Aorta (tissue), 5 donors: Measurements from ENCODE around the gene HSPA12A. TPM values are rescaled to one million over a fixed set of nuclear protein-coding genes. Genes with fewer than 3 reads are reported as not detected.

ENCODE experiments used
- ATAC-seq: fragments of 200-7000 bp; cut with Tn5 transposase; one replicate; pipeline ENCODE4 v1.9.1; 2022; ENCODE audit warnings: moderate library complexity; ENCODE audit not compliant: low FRiP score
- DNase-seq, 2 donors: peaks; one replicate each; pipeline ENCODE4 v3.0.0-alpha.2; 2020
- H3K27ac ChIP-seq, 2 donors: one replicate each; pipeline ENCODE4 v1.5.1; 2013; ENCODE audit warnings: low read length in 2 of 2, mild to moderate bottlenecking in 2 of 2, moderate library complexity in 2 of 2, control low read depth in 1 of 2, inconsistent platforms in 1 of 2, low read depth in 1 of 2
- H3K27me3 ChIP-seq, 2 donors: one replicate each; pipeline ENCODE4 v1.6.1; 2013; ENCODE audit warnings: control low read depth in 1 of 2, low read length in 1 of 2, mild to moderate bottlenecking in 1 of 2, moderate library complexity in 1 of 2; ENCODE audit not compliant: insufficient read depth in 2 of 2, control insufficient read depth in 1 of 2
- H3K36me3 ChIP-seq, 2 donors: one replicate each; pipeline ENCODE4 v1.6.1; 2013; ENCODE audit warnings: control low read depth in 1 of 2, low read length in 1 of 2, mild to moderate bottlenecking in 1 of 2; ENCODE audit not compliant: insufficient read depth in 2 of 2, control insufficient read depth in 1 of 2
- H3K4me1 ChIP-seq, 2 donors: one replicate each; pipeline ENCODE4 v1.6.1; 2013; ENCODE audit warnings: low read length in 2 of 2, control low read depth in 1 of 2, mild to moderate bottlenecking in 1 of 2, moderate library complexity in 1 of 2; ENCODE audit not compliant: insufficient read depth in 2 of 2, control insufficient read depth in 1 of 2
- H3K4me3 ChIP-seq, 2 donors: one replicate each; pipeline ENCODE4 v1.5.1; 2013; ENCODE audit warnings: low read length in 2 of 2, control low read depth in 1 of 2, mild to moderate bottlenecking in 1 of 2
- H3K9me3 ChIP-seq: one replicate; pipeline ENCODE4 v1.6.1; 2013; ENCODE audit warnings: mild to moderate bottlenecking, low read length; ENCODE audit not compliant: control insufficient read depth
- WGBS, 2 donors: extraction: QIAGEN DNeasy Blood & Tissue Kit; methylation state at CpG; one replicate each; pipeline ENCODE4 v1.1.7; 2013; 5-methylcytosine and 5-hydroxymethylcytosine counted together
- intact Hi-C, 2 donors: fragments of 100-400 bp; cut with DNase I; formaldehyde crosslinking; loops; one replicate each; pipeline versions ENCODE4 v1.14.2 to v1.15.0; 2022
- long read RNA-seq, 2 donors: library from polyadenylated mRNA; unstranded; transcript quantifications; one replicate each; pipeline ENCODE4 v2.0.0, GENCODE V29; 2020 to 2021
- polyA plus RNA-seq, 2 donors: library from polyadenylated mRNA; stranded (reverse); fragments of 200-250 nt; gene quantifications; one replicate each; pipeline ENCODE4 v1.2.3, GENCODE V29; 2013
- total RNA-seq, 2 donors: library from RNA; stranded (reverse); fragmentation: NEBNext Ultra II Directional; extraction: Animal tissue kit (Norgen Biotek cat#: 25700); gene quantifications; one replicate each; pipeline ENCODE4 v1.2.1, GENCODE V29; 2021
- donor health status: healthy with polysubstance abuse.
- donor health status: Bipolar disorder and iron deficiency.
- donor health status: DM: no; HTN: no; CAD: no.
- donor health status: DM: no; HTN: no; CAD: no.
- donor health status: DM: yes; HTN: yes; CAD: no.

Gene HSPA12A, protein sequence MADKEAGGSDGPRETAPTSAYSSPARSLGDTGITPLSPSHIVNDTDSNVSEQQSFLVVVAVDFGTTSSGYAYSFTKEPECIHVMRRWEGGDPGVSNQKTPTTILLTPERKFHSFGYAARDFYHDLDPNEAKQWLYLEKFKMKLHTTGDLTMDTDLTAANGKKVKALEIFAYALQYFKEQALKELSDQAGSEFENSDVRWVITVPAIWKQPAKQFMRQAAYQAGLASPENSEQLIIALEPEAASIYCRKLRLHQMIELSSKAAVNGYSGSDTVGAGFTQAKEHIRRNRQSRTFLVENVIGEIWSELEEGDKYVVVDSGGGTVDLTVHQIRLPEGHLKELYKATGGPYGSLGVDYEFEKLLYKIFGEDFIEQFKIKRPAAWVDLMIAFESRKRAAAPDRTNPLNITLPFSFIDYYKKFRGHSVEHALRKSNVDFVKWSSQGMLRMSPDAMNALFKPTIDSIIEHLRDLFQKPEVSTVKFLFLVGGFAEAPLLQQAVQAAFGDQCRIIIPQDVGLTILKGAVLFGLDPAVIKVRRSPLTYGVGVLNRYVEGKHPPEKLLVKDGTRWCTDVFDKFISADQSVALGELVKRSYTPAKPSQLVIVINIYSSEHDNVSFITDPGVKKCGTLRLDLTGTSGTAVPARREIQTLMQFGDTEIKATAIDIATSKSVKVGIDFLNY
- 10 to 100 TPM; 15.3 to 25.7 TPM for total RNA-seq
- polyA plus RNA-seq: 1 to 10 TPM; 2.3 to 5.2 TPM
- long read RNA-seq, donor 1, partial matches to known transcripts: 5 of 21 reads
- long read RNA-seq, donor 1, other reads (novel, unspliced or antisense): 14 of 21 reads
- long read RNA-seq, donor 2, full-length matches to known transcripts: 1 of 9 reads
- long read RNA-seq, donor 2, partial matches to known transcripts: 1 of 9 reads
- long read RNA-seq, donor 2, other reads (novel, unspliced or antisense): 7 of 9 reads

DNA sequence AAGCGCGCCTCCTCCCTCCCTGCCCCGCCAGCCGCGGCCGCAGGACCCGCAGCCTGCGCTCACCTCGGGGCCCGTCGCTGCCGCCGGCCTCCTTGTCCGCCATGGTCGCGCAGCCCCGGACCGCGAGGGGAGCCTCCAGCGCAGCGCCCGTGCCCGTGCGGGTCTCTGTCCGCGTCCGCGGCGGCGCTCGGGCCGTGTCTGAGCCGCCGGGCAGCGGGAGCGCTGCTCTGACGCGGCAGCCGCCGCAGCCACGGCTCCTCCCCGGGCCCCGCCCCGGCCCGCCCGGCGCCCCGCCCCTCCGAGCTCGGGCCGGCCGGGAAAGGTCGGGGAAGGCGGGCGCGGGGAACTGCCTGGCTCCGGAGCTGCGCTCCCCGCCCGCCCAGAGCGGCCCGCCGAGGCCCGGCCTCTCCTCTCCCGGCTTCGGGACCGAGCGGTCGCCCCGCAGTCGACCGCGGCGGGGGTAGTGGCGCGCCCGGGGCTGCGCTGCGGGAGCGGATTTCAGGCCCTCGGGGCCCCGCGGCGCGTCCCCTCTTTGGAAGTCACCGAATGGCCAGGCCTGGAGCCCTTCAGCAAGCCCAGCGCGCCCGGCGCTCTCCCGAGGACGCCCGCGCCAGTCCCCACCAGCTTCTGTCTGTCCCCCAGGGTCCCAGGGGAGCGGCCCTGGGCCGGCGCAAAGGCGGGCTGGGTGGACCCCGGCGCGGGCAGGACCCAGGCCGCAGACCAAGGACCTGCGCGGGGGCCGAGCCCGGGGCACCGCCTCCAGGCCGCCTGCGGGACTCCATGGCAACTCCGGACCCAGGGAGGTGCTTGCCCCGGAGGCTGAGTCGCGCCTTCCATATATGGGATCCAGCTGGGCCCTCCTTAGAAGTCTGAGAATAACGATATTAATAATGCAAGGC lies at the start of gene HSPA12A:
Gene HSPA12A, minus strand, starts transcription at position 200 of the 899 bp plus-strand sequence. Its CDS starts 97 bp downstream, at position 103.
- Histone ChIP-seq H3K27me3 (no peaks in the 10 kb centered on the region), H3K9me3 (no peaks in the 10 kb centered on the region), H3K4me3 (peak within 1 kb of the TSS; percentile 77 to 90), H3K27ac (peak within 1 kb of the TSS; percentile 95 to 98), H3K36me3 (no peaks in the 10 kb centered on the region), H3K4me1 (no peaks in the 10 kb centered on the region)
- intact Hi-C loops: loop anchor here in 1 of 2 donors (5.0 kb wide), 1 partner anchor 45 kb away; no protein-coding TSS in a partner anchor
- DNase-seq (peak; percentile 91 to 94), ATAC-seq (peak; percentile 93)
- 0% methylated on average over 26 to 114 of the region's 114 CpGs for WGBS, 2 donors

GRCh38 chr10:116791241-116791640 lies 48.9 kb upstream of the HSPA12A start:
- no peaks in the 10 kb centered on the region for H3K9me3 ChIP-seq
- no peak overlapping the region for H3K27ac ChIP-seq
- H3K4me1 ChIP-seq: no peaks in the 10 kb centered on the region
- no peak overlapping the region for H3K4me3 ChIP-seq
- 98 to 100% methylated on average over 2 of the region's 2 CpGs for WGBS, 2 donors
- DNase-seq (no peak), ATAC-seq (no peak)
- intact Hi-C loops: no loop called here
- H3K36me3 ChIP-seq: no peaks in the 10 kb centered on the region
- H3K27me3 ChIP-seq: no peaks in the 10 kb centered on the region

GRCh38 chr10:116787893-116788665 lies 45.7 kb upstream of the HSPA12A start:
- no peaks in the 10 kb centered on the region for H3K9me3 ChIP-seq
- no peaks in the 10 kb centered on the region for H3K27me3 ChIP-seq
- WGBS, 2 donors: 1 to 2% methylated on average over 29 of the region's 29 CpGs
- no peaks in the 10 kb centered on the region for H3K36me3 ChIP-seq
- intact Hi-C loops: loop anchor here (1.0 to 5.0 kb wide), 4 partner anchors 46 to 387 kb away; partner anchors contain the start of gene HSPA12A (in 1 of the 2)
- H3K4me1 ChIP-seq: no peaks in the 10 kb centered on the region
- no peak overlapping the region for H3K27ac ChIP-seq
- DNase-seq (peak; percentile 83 to 93), ATAC-seq (peak; percentile 90)
- no peak overlapping the region for H3K4me3 ChIP-seq

DNA sequence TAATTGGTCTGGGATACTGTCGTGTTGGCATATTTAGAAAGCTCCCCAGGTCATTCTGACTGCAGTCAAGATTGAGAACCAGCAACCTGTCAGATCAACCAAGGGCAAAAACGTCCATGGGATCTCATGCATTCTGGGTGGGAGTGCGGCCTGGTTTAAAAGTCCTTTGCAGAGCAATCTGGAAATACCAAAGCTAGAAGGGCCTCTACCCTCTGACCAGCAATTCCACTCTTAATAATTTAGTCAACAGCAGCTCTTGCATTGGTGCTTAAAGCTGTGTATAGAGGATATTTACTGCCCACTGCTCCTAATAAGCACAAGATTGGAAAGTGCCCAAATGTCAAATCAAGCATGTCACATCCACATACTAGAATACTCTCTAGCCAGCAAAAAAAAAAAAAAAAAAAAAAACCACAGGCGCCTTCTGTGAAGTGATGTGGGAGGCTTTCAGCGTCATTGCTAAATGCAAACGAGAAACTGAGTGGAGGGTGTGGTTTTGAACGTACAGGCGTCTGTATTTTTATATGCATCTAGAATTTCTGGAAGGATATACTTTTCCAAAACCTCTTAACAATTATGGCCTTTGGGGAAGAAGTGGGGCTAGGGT lies 44.8 kb upstream of the HSPA12A start:
- Histone ChIP-seq H3K4me3 (no peak overlapping the region), H3K9me3 (no peaks in the 10 kb centered on the region), H3K27me3 (no peaks in the 10 kb centered on the region), H3K27ac (no peak overlapping the region), H3K4me1 (no peaks in the 10 kb centered on the region), H3K36me3 (no peaks in the 10 kb centered on the region)
- intact Hi-C loops: loop anchor here (1.0 to 5.0 kb wide), 3 partner anchors 45 to 104 kb away; partner anchors contain the start of gene HSPA12A (in 1 of the 2)
- WGBS, 2 donors: 87 to 90% methylated on average over 8 of the region's 8 CpGs
- DNase-seq (no peak), ATAC-seq (no peak)

- H3K4me3 ChIP-seq: no peak overlapping the region
- H3K36me3 ChIP-seq: no peaks in the 10 kb centered on the region
- DNase-seq (no peak), ATAC-seq (no peak)
- no peak overlapping the region for H3K27ac ChIP-seq
- intact Hi-C loops: loop anchor here in 1 of 2 donors (2.0 to 5.0 kb wide), 2 partner anchors 44 to 103 kb away; partner anchors contain the start of gene HSPA12A
- 95% methylated on average over 8 of the region's 8 CpGs for WGBS, 2 donors
- no peaks in the 10 kb centered on the region for H3K4me1 ChIP-seq
- no peaks in the 10 kb centered on the region for H3K27me3 ChIP-seq
- no peaks in the 10 kb centered on the region for H3K9me3 ChIP-seq
These were observed 43.5 kb upstream of the HSPA12A start for GRCh38 chr10:116785867-116786266.

- Histone ChIP-seq H3K27ac (no peak overlapping the region), H3K4me3 (no peak overlapping the region), H3K36me3 (no peaks in the 10 kb centered on the region), H3K4me1 (no peaks in the 10 kb centered on the region), H3K9me3 (no peaks in the 10 kb centered on the region), H3K27me3 (no peaks in the 10 kb centered on the region)
- intact Hi-C loops: loop anchor here in 1 of 2 donors (5.0 kb wide), 1 partner anchor 43 kb away; the partner anchor contains the start of gene HSPA12A
- ATAC-seq: no peak
- 91 to 95% methylated on average over 11 of the region's 11 CpGs for WGBS, 2 donors
- DNase-seq: no peak
These were observed 42.9 kb upstream of the HSPA12A start for GRCh38 chr10:116785282-116785681.

- no peak overlapping the region for H3K27ac ChIP-seq
- H3K36me3 ChIP-seq: no peaks in the 10 kb centered on the region
- 96 to 97% methylated on average over 7 of the region's 7 CpGs for WGBS, 2 donors
- H3K9me3 ChIP-seq: no peaks in the 10 kb centered on the region
- DNase-seq: no peak
- intact Hi-C loops: loop anchor here in 1 of 2 donors (5.0 kb wide), 1 partner anchor 42 kb away; the partner anchor contains the start of gene HSPA12A
- H3K4me3 ChIP-seq: no peak overlapping the region
- no peaks in the 10 kb centered on the region for H3K27me3 ChIP-seq
- H3K4me1 ChIP-seq: no peaks in the 10 kb centered on the region
- no peak for ATAC-seq
These were observed 42.3 kb upstream of the HSPA12A start for GRCh38 chr10:116784651-116785050.
